ENCODE data around the gene EME1. TPM values are rescaled to one million over a fixed set of nuclear protein-coding genes. Genes with fewer than 3 reads are reported as not detected.

EME1 gene
- total RNA-seq, result 2.9 and 3.9 TPM in 2 replicates

GRCh38 chr17:50372758-50373556, at the start of gene EME1, which contains the start of gene MRPL27:
EME1 (plus strand) TSS chr17:50373229; CDS start chr17:50375209, 1,980 bp downstream.
MRPL27 (minus strand) TSS chr17:50373184; CDS start chr17:50373170, 14 bp downstream.

GRCh38 chr17:50345432-50346312, 27.4 kb upstream of the EME1 start, which contains the start of gene XYLT2:
XYLT2 (plus strand) TSS chr17:50346126; CDS start chr17:50346141, 15 bp downstream.

DNA sequence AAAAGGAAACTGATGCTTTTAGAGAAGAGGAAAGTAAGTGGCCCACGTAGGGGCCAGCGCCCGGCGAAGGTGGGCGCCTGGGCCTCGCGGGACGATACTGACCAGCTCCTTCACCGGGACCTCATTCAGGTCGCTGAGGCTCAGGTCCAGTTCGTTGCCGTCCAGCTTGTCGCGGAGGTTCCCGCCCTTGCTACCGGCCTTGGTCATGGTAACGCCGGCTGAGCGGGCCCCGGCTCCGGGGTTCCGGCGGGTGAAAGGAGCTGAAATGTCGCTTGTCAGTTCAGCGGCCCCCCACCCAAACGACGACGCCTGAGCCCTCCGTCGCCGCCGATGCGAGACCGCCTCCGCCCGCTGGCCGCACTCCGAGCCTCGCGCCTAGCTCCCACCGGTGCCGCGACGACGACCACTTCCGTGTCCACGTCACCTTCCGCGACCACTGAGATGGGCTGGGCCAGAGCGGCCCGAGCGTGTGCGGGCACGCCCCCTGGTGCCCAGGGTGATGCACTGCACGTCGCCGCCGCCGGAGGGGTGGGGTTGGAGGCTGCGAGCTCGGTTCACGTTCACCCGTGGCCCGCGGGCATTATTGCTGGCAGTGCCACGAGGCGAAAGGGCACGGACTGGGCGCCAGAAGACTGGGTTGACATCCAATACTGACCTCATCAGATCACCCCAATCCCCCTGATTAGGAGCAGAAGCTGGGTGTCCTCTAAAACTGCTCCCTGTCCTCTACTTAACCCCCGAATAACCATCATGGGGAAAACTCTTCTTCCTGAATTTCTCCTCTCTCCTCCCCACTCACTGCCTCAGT, 24.3 kb downstream of the EME1 start, which contains the start of gene LRRC59:
LRRC59 (minus strand) TSS at position 413 of the 808 bp plus-strand sequence; CDS start at position 207, 206 bp downstream.

GRCh38 chr17:50425682-50426471, 52.8 kb downstream of the EME1 start, which contains the start of gene ACSF2:
ACSF2 (plus strand) TSS chr17:50426218; CDS start chr17:50426262, 44 bp downstream.

Other genes starting within 250 kb of the EME1 start
- 2.9 and 14.1 TPM in 2 replicates for gene SAMD14, start 243.1 kb upstream of the EME1 start, total RNA-seq
- 23.8 and 31.8 TPM in 2 replicates for gene PPP1R9B, start 222.6 kb upstream of the EME1 start, total RNA-seq
- not detected in 2 replicates for gene SGCA, start 207.2 kb upstream of the EME1 start, total RNA-seq
- gene COL1A1, start 171.6 kb upstream of the EME1 start, total RNA-seq, result 7.6 and 45.2 TPM in 2 replicates
- gene TMEM92, start 98.8 kb upstream of the EME1 start, total RNA-seq, result under 0.01 TPM in 1 of 2 replicates, not detected in the other
- gene XYLT2, start 27.1 kb upstream of the EME1 start, total RNA-seq, result 18.5 and 26.9 TPM in 2 replicates
- gene MRPL27, start within 50 bp of the EME1 start, total RNA-seq, result 46.3 and 48.2 TPM in 2 replicates
- 107 and 162 TPM in 2 replicates for gene LRRC59, start 24.3 kb downstream of the EME1 start, total RNA-seq
- 11.7 and 15.7 TPM in 2 replicates for gene ACSF2, start 53.0 kb downstream of the EME1 start, total RNA-seq
- gene CHAD, start 95.7 kb downstream of the EME1 start, total RNA-seq, result not detected in 2 replicates
- 8.9 and 24.0 TPM in 2 replicates for gene RSAD1, start 105.6 kb downstream of the EME1 start, total RNA-seq
- 0.16 and 0.69 TPM in 2 replicates for gene MYCBPAP, start 135.2 kb downstream of the EME1 start, total RNA-seq
- gene EPN3, start 159.5 kb downstream of the EME1 start, total RNA-seq, result under 0.01 and 0.06 TPM in 2 replicates
- gene SPATA20, start 173.9 kb downstream of the EME1 start, total RNA-seq, result 36.3 and 40.3 TPM in 2 replicates
- not detected in 2 replicates for gene CACNA1G, start 187.5 kb downstream of the EME1 start, total RNA-seq

Measured in bladder microvascular endothelial cell (primary cell).